OCI-LY3 (cell line): ENCODE data around the gene AGBL4.

Source experiments
- H2AFZ ChIP-seq: fragments of 200-600, 300-600 bp; shearing (Covaris generic); 2 replicates; pipeline ENCODE4 v1.6.0; 2014; ENCODE audit warnings: antibody characterized with exemption, low read depth, low read length
- H3K27ac ChIP-seq: fragments of 200-600, 300-600 bp; sonication (generic); 2 replicates; pipeline ENCODE4 v1.5.1; 2014; ENCODE audit warnings: mild to moderate bottlenecking, low read length, moderate library complexity, mixed read lengths
- H3K27me3 ChIP-seq: fragments of 200-600, 300-600 bp; sonication (generic); 2 replicates; pipeline ENCODE4 v1.6.1; 2014; ENCODE audit warnings: low read depth, low read length, mixed read lengths
- H3K36me3 ChIP-seq: fragments of 200-600, 300-600 bp; sonication (generic); replicated peaks from 2 replicates; pipeline ENCODE3; 2014; ENCODE audit warnings: low read depth, low read length, mixed read lengths
- H3K4me1 ChIP-seq: fragments of 300-600, 200-600 bp; sonication (generic); 2 replicates; pipeline ENCODE4 v1.6.1; 2014; ENCODE audit warnings: low read length, mixed read lengths
- H3K4me2 ChIP-seq: fragments of 200-600, 300-600 bp; sonication (generic); 2 replicates; pipeline ENCODE4 v1.6.1; 2014; ENCODE audit warnings: low read length, mixed read lengths
- H3K4me3 ChIP-seq: fragments of 300-600, 200-600 bp; sonication (generic); 2 replicates; pipeline ENCODE4 v1.5.1; 2014; ENCODE audit warnings: antibody characterized with exemption, mild to moderate bottlenecking, low read length, moderate library complexity
- H3K79me2 ChIP-seq: fragments of 300-600, 200-600 bp; shearing (Covaris generic); 2 replicates; pipeline ENCODE4 v1.6.1; 2014; ENCODE audit warnings: mild to moderate bottlenecking, low read length, mixed read lengths
- H3K9ac ChIP-seq: fragments of 300-600, 200-600 bp; shearing (Covaris generic); 2 replicates; pipeline ENCODE4 v1.6.0; 2014; ENCODE audit warnings: mild to moderate bottlenecking, low read length, moderate library complexity
- H3K9me3 ChIP-seq: fragments of 200-600, 300-600 bp; shearing (Covaris generic); 2 replicates; pipeline ENCODE4 v1.6.1; 2014; ENCODE audit warnings: low read length, mixed read lengths; ENCODE audit not compliant: insufficient read depth
- H4K20me1 ChIP-seq: fragments of 200-600, 300-600 bp; sonication (generic); 2 replicates; pipeline ENCODE4 v1.6.1; 2016; ENCODE audit warnings: low read length, mixed read lengths; ENCODE audit not compliant: insufficient read depth
- EZH2phosphoT487 ChIP-seq: fragments of 200-600 bp; shearing (Covaris generic); IDR thresholded peaks from 2 replicates; pipeline ENCODE4 v1.6.1; 2018; ENCODE audit warnings: antibody characterized with exemption, mixed run types, low read depth
- TF ChIP-seq, protein P1 (sequence below): fragments of 200-600, 300-600 bp; sonication (generic); IDR thresholded peaks from 2 replicates; pipeline ENCODE4 v1.5.1; 2014; ENCODE audit warnings: antibody characterized with exemption, low read length, low read depth

The AGBL4 gene

DNA sequence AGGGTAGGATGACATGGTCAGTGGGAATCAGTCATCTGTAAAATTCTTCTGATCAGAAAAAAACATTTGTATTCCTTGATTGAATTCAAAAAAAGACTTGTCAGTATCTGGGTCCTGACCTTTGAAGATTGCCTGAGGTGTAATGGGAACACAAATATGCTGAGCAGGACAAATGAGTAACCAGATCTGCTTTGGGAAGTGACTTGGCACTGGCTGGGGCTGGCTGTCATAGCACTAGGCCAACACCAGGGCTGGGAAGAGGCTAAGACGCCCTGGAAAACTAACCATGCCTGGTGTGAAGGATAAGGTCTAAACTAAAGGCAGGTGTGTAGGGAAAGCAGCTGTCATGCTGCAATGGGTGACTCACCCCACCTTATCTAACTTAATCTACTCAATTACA is 794.2 kb downstream of the AGBL4 start:
- H3K4me1 ChIP-seq: no peaks in the 10 kb centered on the region
- no peaks in the 10 kb centered on the region for H4K20me1 ChIP-seq
- no peak for TF ChIP-seq EZH2phosphoT487
- TF ChIP-seq, protein P1, sequence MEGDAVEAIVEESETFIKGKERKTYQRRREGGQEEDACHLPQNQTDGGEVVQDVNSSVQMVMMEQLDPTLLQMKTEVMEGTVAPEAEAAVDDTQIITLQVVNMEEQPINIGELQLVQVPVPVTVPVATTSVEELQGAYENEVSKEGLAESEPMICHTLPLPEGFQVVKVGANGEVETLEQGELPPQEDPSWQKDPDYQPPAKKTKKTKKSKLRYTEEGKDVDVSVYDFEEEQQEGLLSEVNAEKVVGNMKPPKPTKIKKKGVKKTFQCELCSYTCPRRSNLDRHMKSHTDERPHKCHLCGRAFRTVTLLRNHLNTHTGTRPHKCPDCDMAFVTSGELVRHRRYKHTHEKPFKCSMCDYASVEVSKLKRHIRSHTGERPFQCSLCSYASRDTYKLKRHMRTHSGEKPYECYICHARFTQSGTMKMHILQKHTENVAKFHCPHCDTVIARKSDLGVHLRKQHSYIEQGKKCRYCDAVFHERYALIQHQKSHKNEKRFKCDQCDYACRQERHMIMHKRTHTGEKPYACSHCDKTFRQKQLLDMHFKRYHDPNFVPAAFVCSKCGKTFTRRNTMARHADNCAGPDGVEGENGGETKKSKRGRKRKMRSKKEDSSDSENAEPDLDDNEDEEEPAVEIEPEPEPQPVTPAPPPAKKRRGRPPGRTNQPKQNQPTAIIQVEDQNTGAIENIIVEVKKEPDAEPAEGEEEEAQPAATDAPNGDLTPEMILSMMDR: no peak
- H3K27me3 ChIP-seq: no peaks in the 10 kb centered on the region
- H3K4me3 ChIP-seq: no peak overlapping the region
- no peaks in the 10 kb centered on the region for H3K9me3 ChIP-seq
- no peaks in the 10 kb centered on the region for H3K36me3 ChIP-seq
- H3K27ac ChIP-seq: no peak overlapping the region
- H3K9ac ChIP-seq: no peak overlapping the region
- no peak overlapping the region for H3K4me2 ChIP-seq
- H3K79me2 ChIP-seq: no peaks in the 10 kb centered on the region
- H2AFZ ChIP-seq: no peak overlapping the region

DNA sequence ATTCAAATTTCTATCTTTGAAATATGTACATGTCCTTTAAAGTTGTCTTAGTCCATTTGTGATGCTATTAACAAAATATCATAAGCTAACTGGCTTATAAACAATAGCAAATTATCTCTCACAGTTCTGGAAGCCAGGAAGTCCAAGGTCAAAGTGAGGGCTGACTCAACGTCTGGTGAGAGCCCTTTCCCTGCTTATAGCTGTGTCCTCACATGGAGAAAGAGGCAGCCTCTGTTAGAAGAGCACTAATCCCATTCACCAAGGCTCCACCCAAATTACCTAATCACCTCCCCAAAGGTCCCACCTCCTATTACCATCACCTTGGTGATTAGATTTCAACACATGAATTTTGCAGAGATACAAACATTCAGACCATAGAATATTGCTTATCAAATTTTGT is 797.0 kb downstream of the AGBL4 start:
- H3K36me3 ChIP-seq: no peaks in the 10 kb centered on the region
- no peaks in the 10 kb centered on the region for H3K27me3 ChIP-seq
- H3K4me3 ChIP-seq: no peak overlapping the region
- no peak overlapping the region for H2AFZ ChIP-seq
- no peak overlapping the region for H3K27ac ChIP-seq
- no peaks in the 10 kb centered on the region for H3K79me2 ChIP-seq
- H4K20me1 ChIP-seq: no peaks in the 10 kb centered on the region
- H3K4me2 ChIP-seq: no peak overlapping the region
- no peak for TF ChIP-seq EZH2phosphoT487
- TF ChIP-seq, protein P1: no peak
- H3K9me3 ChIP-seq: no peaks in the 10 kb centered on the region
- no peak overlapping the region for H3K9ac ChIP-seq
- no peaks in the 10 kb centered on the region for H3K4me1 ChIP-seq

DNA sequence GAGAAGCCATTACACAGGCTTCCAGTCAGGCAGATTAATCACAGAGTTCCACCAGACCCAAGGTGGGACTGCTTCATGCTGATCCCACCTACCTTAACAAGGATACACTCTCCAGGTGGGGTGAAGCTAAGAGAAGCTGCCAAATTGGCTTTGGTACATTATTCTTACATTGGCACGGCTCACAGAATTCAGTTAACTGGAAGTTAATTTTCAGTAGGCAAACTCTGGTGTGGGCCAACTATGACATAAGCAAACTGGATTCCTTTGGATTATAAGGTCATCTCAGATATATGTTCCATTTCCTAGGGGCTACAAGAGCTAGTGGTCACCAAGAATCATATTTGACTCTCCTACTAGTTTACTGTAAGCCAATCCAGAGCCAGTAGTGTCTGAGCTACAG is 798.3 kb downstream of the AGBL4 start:
- TF ChIP-seq EZH2phosphoT487: no peak
- TF ChIP-seq, protein P1: no peak
- no peak overlapping the region for H3K4me3 ChIP-seq
- H4K20me1 ChIP-seq: no peaks in the 10 kb centered on the region
- no peaks in the 10 kb centered on the region for H3K27me3 ChIP-seq
- no peak overlapping the region for H2AFZ ChIP-seq
- no peaks in the 10 kb centered on the region for H3K79me2 ChIP-seq
- H3K9ac ChIP-seq: no peak overlapping the region
- H3K4me1 ChIP-seq: no peaks in the 10 kb centered on the region
- no peaks in the 10 kb centered on the region for H3K9me3 ChIP-seq
- H3K4me2 ChIP-seq: no peak overlapping the region
- H3K27ac ChIP-seq: no peak overlapping the region
- H3K36me3 ChIP-seq: no peaks in the 10 kb centered on the region

DNA sequence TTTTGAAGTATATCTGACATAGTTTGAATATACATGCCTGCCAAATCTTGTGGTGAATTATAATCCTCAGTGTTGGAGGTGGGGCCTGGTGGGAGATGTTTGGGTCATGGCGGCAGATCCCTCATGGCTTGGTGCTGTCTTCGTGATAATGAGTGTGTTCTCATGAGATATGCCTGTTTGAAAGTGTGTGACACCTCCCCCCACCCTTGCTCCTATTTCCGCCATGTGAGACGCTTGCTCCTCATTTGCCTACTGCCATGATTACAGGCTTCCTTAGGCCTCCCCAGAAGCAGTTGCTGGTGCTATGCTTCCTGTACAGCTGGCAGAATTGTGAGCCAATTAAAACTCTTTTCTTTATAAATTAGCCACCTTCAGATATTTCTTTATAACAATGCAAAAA is 810.5 kb downstream of the AGBL4 start:
- no peaks in the 10 kb centered on the region for H4K20me1 ChIP-seq
- TF ChIP-seq, protein P1: no peak
- TF ChIP-seq EZH2phosphoT487: no peak
- no peak overlapping the region for H3K4me2 ChIP-seq
- no peaks in the 10 kb centered on the region for H3K4me1 ChIP-seq
- no peaks in the 10 kb centered on the region for H3K9me3 ChIP-seq
- no peak overlapping the region for H3K27ac ChIP-seq
- no peaks in the 10 kb centered on the region for H3K79me2 ChIP-seq
- no peak overlapping the region for H3K4me3 ChIP-seq
- no peak overlapping the region for H3K9ac ChIP-seq
- H2AFZ ChIP-seq: no peak overlapping the region
- H3K36me3 ChIP-seq: no peaks in the 10 kb centered on the region
- no peaks in the 10 kb centered on the region for H3K27me3 ChIP-seq
